ENCODE data around the gene KIAA2012.
A peak's percentile ranks its signal among the peaks of the same experiment; 100 is the strongest.

KIAA2012 gene

DNA sequence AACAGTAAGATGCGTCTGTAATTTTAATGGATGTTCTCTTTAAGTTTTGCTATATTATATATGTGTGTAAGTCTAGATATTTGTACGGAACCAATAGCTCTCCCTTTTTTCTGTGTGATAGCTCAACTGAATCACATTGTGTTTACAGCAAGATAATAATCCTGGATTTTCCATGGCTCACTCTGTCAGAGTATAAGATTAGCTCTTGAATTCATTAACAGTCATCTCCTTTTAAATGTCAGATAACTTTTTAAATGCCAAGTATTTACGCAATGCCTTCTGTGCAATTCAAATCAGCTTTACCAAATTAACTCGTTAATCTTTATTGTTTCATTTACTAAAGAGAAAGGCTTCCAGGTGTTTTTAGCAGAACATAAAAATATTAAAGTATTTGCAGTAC is 76.9 kb downstream of the KIAA2012 start:
- DNase-seq (ENCODE audit: low spot score): no peak

DNA sequence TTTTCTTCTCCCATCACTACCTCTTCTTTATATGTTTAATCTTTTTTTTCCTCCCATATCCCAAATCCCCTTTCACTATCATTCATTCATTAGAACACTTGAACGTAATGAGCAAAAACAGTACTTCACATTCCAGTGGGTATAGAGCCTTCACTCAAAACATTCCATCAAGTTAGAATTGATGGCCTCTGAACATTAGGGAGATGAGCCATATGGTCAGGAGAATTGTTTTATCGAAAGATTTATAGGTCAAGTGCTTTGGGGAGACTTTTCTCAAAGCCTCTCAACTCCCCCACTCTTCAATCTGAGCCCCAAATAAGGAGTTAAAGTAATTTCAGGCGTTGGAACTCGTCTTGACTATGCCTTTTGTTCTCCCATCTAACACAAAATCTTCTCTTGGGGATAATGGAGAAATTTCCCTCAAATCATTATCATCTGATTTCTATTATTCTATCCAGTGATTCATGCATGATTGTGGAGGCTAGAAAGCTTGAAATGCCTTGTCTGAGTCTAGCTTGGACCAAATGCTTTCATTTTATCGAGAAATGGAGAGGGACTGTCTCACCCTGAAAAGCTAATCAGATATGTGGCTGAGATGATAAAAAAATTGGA is 79.2 kb downstream of the KIAA2012 start:
- no peak for DNase-seq (ENCODE audit: low spot score)

GRCh38 chr2:202154613-202155012 is 81.6 kb downstream of the KIAA2012 start:
- no peak for DNase-seq (ENCODE audit: low spot score)

GRCh38 chr2:202157211-202157990 is 84.3 kb downstream of the KIAA2012 start:
- DNase-seq (ENCODE audit: low spot score): no peak

GRCh38 chr2:202158796-202159195 is 85.7 kb downstream of the KIAA2012 start:
- no peak for DNase-seq (ENCODE audit: low spot score)

DNA sequence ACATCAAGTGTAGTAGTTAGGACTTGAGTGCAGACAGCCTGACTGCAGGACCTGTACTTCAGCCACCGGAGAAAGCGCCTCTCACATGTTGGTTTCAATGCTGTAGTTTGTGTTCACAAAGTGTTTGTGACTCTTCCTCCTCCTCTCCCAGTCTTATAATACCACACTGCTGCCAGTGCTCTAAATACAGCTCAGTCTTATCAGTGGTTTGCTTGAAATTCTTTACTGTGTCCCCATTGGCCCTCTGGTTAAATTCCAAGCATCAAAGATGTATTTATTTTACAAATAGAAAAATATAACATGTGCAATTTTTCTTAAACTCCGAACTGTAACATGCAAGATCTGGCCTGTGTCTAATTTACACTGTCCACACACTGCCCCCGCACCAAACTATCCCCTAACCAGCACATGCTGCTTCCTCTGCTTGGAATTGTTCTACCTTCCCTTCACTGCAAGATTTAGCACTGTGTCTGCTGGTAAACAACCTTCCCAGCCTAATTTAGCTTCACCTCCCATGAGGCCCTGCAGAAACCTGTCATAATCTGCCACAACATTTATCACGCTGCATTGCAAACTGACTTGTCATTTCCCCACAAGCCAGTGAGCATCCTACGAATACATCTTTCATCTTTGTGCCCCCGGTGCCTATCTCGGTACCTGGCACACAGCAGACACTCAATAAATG is 88.2 kb downstream of the KIAA2012 start:
- no peak for DNase-seq (ENCODE audit: low spot score)

GRCh38 chr2:202164411-202164810 is 91.4 kb downstream of the KIAA2012 start:
- DNase-seq (ENCODE audit: low spot score): no peak

DNA sequence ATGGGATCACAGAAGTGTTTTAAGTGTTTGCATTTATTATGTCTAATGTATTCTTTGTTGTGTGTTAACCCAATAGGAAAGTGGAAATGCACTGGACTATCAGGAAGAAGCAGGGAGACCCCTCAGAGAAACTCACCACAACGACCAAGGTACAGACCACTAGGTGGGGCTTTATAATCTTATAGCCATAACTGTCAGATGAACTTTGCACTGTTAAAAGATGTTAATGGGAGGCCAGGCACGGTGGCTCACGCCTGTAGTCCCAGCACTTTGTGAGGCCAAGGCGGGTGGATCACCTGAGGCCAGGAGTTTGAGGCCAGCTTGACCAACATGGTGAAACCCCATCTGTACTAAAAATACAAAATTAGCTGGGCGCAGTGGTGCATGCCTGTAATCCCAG is 92.2 kb downstream of the KIAA2012 start:
- DNase-seq (ENCODE audit: low spot score): no peak

DNA sequence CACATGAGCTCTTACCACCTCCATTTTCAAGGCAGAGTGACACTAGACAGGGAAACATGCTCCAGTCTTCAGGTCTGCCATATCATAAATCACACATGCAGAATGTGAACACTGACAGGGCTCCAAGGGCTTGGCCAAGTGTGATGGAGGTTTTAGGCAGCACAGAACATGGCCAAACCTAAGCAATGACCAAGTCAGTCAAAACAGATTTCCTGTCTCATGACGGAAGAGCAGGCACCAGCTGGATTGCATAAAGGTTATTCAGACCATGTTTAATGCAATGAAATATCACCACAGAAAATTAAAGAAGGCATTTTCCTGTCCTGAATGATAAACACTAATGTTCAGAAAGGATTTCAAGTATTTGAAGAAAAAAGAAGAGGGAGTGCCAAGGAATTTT is 92.9 kb downstream of the KIAA2012 start:
- DNase-seq (ENCODE audit: low spot score): no peak

DNA sequence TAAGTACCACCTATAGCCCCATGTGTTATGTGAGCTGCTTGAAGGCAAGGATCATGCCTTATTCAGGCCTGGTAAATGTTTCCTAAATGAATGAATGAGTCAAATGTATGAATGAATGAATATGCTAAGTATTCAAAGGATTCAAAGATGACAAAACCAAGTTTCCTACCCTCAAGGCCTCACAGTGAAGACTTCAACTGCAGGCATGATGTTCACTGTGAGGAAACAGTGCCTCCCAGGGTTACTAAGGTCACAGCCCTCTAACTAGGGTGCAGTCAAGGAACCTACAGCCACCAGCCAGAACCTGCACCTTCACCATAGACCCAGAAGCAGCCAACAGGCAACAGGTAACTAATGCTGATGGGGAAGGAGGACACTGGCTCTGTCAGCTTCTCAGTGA is 96.1 kb downstream of the KIAA2012 start:
- no peak for DNase-seq (ENCODE audit: low spot score)

DNA sequence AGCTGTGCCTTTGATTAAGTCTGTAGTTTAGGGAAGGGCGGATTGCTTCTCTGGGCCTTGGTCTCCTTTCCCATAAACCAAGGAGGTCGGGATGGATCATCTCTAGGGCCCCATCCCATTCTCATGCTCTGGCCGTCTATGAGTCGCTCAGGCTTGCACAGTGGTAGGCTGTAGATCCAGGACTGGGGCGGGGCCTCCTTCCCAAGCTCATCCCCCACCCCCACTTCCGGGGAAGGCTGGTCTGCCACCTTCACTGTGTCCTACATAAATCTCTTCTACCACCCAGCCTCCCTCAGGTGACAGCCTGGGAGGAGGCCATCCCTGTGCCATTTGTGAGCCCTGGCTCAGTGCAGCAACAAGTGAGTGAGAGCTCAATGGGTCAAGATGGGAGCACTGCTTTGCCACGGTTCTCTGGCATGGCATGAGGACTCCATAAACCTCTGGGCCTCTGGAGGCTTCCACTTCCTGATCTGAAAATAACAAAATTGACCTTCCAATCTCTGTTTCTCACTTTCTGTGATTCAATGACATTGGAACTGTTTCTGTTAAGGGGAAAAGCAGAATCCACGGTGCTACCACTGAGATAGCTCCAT is 96.9 kb downstream of the KIAA2012 start:
- no peak for DNase-seq (ENCODE audit: low spot score)

DNA sequence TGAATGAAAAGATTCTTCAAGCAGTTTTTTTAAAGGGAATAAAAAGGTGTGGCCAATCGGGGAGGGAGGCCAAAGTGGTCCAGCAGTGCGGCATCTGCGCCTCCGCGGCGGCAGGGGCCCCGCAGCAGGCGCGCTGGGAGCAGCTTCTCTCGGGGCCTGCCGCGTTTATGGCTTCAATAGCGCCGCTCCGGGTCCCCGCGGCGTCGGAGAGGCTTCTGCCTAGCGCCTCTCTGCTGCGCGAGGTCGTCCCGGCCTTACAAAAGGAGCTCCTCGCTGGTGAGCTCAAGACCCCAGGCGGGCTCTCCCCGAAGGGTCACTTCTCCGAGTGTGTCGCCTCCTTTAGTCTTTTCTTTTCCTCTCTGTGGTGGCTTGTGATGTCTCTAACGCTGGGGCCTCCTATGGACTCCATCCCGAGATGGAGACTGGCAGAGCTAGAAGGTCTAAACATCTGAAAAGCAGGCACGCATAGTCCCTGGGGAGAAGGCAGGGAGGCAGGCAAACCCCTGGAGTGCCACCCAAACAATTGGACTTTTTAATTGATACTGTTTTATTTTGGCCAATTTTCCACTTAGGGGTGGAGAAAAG is 98.3 kb downstream of the KIAA2012 start:
- no peak for DNase-seq (ENCODE audit: low spot score)

GRCh38 chr2:202172439-202173211 is 99.6 kb downstream of the KIAA2012 start:
- DNase-seq (ENCODE audit: low spot score): no peak

DNA sequence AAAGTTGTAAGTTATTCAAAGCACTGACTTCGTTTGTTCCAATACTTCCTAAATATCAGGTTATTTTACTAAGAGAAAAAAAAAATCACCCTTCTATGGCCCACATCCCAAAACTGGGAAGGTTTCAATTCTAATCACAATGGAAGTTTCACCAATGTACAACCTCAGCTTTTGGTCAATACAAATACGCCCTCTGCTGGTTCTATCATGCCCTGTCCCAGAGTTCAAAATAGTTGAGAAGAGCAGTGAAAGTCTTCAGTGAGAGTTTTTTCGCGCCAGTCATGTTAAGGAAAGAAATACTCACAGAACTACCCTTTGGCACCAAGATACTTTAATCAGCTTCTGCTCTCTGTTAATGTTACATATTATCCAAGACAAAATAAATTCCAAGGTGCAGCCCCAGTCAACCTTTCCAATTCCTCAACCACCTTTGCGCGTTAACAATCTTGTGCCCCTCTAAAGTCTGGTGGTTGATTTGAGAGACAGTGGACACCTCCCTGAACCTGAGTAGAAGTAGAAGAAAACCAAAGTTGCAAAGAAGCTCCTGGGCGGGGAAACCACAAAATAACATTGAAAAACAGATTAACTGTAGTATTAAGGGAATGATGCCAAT is 105.4 kb downstream of the KIAA2012 start:
- peak; percentile 42 for DNase-seq (ENCODE audit: low spot score)

DNA sequence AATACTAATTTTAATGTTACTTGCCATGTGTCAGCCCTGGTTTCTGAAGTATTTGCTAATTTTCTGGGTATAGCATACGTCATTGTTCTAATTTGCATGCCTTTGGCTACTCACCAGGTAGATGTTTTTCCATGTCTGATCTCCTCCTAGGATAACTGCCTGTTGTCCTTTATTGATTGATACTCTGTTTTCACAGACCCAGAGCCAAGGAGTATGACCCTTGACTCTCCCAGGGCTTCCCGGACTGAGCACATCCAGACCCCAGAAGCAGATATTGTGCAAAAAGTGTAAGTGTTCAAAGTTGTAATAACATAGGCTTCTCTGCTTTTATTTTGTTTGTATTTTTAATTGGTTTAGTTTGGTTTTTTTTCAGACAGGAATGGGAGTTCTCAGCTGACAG is 111.5 kb downstream of the KIAA2012 start:
- no peak for DNase-seq (ENCODE audit: low spot score)

DNA sequence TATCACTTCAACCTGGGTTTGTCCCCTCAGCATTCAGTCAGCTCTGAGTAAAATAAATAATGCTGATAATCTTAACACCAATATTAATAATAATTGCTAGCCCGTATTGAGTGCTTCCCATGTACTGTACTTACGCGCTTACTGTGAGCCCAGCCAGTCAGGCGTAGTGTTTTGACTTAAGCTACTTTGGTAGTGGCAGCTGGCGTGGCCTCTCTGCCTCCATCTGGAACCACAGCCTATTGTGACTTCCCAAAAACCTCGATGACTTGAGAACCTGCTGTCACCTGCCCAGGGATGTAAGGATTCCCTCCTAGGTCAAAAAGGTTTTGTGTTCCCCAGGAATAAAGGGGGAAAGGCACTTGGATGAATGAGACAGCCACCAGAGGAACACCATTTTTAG is 112.1 kb downstream of the KIAA2012 start:
- no peak for DNase-seq (ENCODE audit: low spot score)

DNA sequence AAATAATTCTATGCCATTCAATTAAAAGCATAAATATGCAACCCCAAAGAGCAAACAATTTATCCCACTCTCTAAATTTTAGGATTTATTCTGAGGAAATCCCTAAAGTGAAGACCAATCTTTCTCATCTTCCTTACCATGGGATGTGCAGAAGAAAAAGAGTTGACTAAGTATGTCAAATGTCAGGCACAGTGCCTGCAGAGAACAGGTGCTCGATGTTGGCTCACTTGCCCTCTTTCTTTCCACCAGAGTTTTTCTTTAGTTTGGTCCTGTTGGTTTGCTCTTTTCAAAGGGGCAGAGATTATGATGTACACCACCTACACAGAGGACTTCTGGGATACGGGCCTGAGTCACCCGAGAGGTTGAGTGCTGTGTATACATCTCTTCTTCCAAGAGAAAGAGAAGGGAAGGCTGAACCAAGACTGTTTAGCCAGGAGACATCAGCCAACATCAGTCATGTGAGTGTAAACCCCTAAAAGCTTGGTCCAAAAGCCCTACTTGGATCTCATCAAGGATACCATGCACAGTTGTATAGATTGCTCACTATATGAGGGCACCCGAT is 113.7 kb downstream of the KIAA2012 start:
- DNase-seq (ENCODE audit: low spot score): no peak

DNA sequence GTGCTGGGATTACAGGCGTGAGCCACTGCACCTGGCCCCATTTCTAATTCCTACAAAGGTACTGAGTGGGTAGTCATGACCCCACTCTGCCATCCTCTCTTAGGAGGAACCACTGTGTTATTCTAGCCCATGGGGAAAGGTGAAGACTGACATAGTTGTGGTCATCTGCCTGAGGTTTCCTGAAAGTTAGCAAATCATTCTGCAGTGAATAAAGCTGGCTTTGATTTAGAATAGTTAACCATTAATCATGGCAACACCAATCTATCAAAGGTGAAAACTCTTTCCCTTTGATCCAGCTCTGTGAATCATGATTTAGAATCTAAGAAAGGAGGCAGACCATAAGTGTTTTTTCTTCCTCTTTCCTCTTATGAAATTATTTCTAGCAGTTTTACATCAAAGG is 114.5 kb downstream of the KIAA2012 start:
- DNase-seq (ENCODE audit: low spot score): no peak

GRCh38 chr2:202193305-202193704 is 120.2 kb downstream of the KIAA2012 start:
- no peak for DNase-seq (ENCODE audit: low spot score)

GRCh38 chr2:202193881-202194353 is 120.9 kb downstream of the KIAA2012 start:
- no peak for DNase-seq (ENCODE audit: low spot score)

- DNase-seq (ENCODE audit: low spot score): no peak
Observed at GRCh38 chr2:202194418-202194817, 121.4 kb downstream of the KIAA2012 start.
